Keratinocyte (primary cell): Measurements from ENCODE around the gene KLHL21. TPM values are rescaled to one million over a fixed set of nuclear protein-coding genes. Genes with fewer than 3 reads are reported as not detected.

Experiments
- DNase-seq: peaks from one replicate; pipeline ENCODE4 v3.0.0-alpha.2; 2011; ENCODE audit warnings: low read depth, missing footprints, low spot score
- FAIRE-seq: peaks from 2 replicates; lab custom pipeline; 2011; peaks lifted over from hg19 to GRCh38; lab: Jason Lieb, UNC
- H2AFZ ChIP-seq: 2 replicates; pipeline ENCODE4 v1.6.0; 2012; ENCODE audit warnings: low read length, control low read depth, inconsistent platforms; ENCODE audit not compliant: control insufficient read depth
- H3K27ac ChIP-seq: 2 replicates; pipeline ENCODE4 v1.5.1; 2011; ENCODE audit warnings: low read length; ENCODE audit not compliant: control insufficient read depth, insufficient read depth
- H3K27me3 ChIP-seq: 3 replicates; pipeline ENCODE4 v1.6.0; 2011; ENCODE audit warnings: low read length; ENCODE audit not compliant: control insufficient read depth, insufficient read depth; ENCODE audit errors: extremely low read depth
- H3K36me3 ChIP-seq, 2 experiments: 2 replicates in 1 of 2; 3 replicates in 1 of 2; pipeline ENCODE4 v1.5.1; 2011; ENCODE audit warnings: low read length in 2 of 2, mild to moderate bottlenecking in 1 of 2; ENCODE audit not compliant: control insufficient read depth in 2 of 2, insufficient read depth in 2 of 2; ENCODE audit errors: extremely low read depth in 1 of 2
- H3K4me1 ChIP-seq: 3 replicates; pipeline ENCODE4 v1.5.1; 2011; ENCODE audit warnings: low read length; ENCODE audit not compliant: control insufficient read depth, insufficient read depth; ENCODE audit errors: extremely low read depth
- H3K4me2 ChIP-seq: 3 replicates; pipeline ENCODE4 v1.6.0; 2011; ENCODE audit warnings: low read depth, low read length; ENCODE audit not compliant: control insufficient read depth, insufficient read depth; ENCODE audit errors: extremely low read depth
- H3K4me3 ChIP-seq, 3 experiments: fragments of 200-600 bp in 1 of 3; sonication (generic) in 1 of 3; 2 replicates in 2 of 3; 3 replicates in 1 of 3; pipeline ENCODE4 v1.5.1; 2011 to 2016; ENCODE audit warnings: low read length in 3 of 3, mild to moderate bottlenecking in 3 of 3, control low read depth in 2 of 3, inconsistent platforms in 1 of 3, low read depth in 1 of 3, mixed read lengths in 1 of 3, mixed run types in 1 of 3, moderate library complexity in 1 of 3; ENCODE audit not compliant: control insufficient read depth in 2 of 3, insufficient read depth in 2 of 3; ENCODE audit errors: extremely low read depth in 1 of 3
- H3K79me2 ChIP-seq: 2 replicates; pipeline ENCODE4 v1.6.0; 2012; ENCODE audit warnings: low read length; ENCODE audit not compliant: control insufficient read depth, insufficient read depth
- H3K9ac ChIP-seq: 3 replicates; pipeline ENCODE4 v1.6.0; 2011; ENCODE audit warnings: low read length; ENCODE audit not compliant: control insufficient read depth, insufficient read depth; ENCODE audit errors: extremely low read depth
- H3K9me1 ChIP-seq: 3 replicates; pipeline ENCODE4 v1.6.0; 2011; ENCODE audit warnings: low read length; ENCODE audit not compliant: control insufficient read depth, insufficient read depth; ENCODE audit errors: extremely low read depth
- H3K9me3 ChIP-seq: 2 replicates; pipeline ENCODE4 v1.5.1; 2012; ENCODE audit warnings: low read depth, low read length; ENCODE audit not compliant: control insufficient read depth
- H4K20me1 ChIP-seq: 3 replicates; pipeline ENCODE4 v1.6.0; 2011; ENCODE audit warnings: low read length; ENCODE audit not compliant: control insufficient read depth, insufficient read depth; ENCODE audit errors: extremely low read depth
- EZH2 ChIP-seq: IDR thresholded peaks from one replicate; pipeline ENCODE4 v1.6.1; 2012; ENCODE audit warnings: inconsistent platforms, mild to moderate bottlenecking, low read length, moderate library complexity
- dilution Hi-C: fragments of 300-500 bp; cut with MboI; formaldehyde crosslinking; loops from one replicate; pipeline ENCODE4 v1.7.0; 2020; ENCODE audit warnings: low sequenced_read_pairs; ENCODE audit not compliant: extremely low pct_ligation_motif_present
- polyA plus RNA-seq, 5 experiments: library from polyadenylated mRNA; depleted of rRNA in 3 of 5; stranded (reverse) in 3 of 5; stranded (forward) in 1 of 5; unstranded in 1 of 5; fragments of >200 nt; gene quantifications; 1 replicate in 1 of 5; 2 replicates in 3 of 5; 3 replicates in 1 of 5; pipeline versions ENCODE4 v1.2.1 to v1.2.3, GENCODE V29; 2011 to 2012; ENCODE audit warnings: missing spikeins in 2 of 5, low read depth in 1 of 5, low replicate concordance in 1 of 5
- TF ChIP-seq, protein P1 (sequence below), 3 experiments: IDR thresholded peaks in 1 of 3; conservative IDR thresholded peaks in 1 of 3; optimal IDR thresholded peaks in 1 of 3; 2 replicates in 2 of 3; 3 replicates in 1 of 3; pipeline versions ENCODE3 to v1.5.1; 2011; ENCODE audit warnings: low read length in 3 of 3, mild to moderate bottlenecking in 3 of 3, moderate library complexity in 2 of 3, control low read depth in 1 of 3, inconsistent platforms in 1 of 3; ENCODE audit not compliant: insufficient read depth in 2 of 3; ENCODE audit errors: extremely low read depth in 1 of 3

The KLHL21 gene
- polyA plus RNA-seq, 1 donor (not counting 4 experiments of a cell fraction or from before 2014, with no cell fraction given), result 24.8 TPM

DNA sequence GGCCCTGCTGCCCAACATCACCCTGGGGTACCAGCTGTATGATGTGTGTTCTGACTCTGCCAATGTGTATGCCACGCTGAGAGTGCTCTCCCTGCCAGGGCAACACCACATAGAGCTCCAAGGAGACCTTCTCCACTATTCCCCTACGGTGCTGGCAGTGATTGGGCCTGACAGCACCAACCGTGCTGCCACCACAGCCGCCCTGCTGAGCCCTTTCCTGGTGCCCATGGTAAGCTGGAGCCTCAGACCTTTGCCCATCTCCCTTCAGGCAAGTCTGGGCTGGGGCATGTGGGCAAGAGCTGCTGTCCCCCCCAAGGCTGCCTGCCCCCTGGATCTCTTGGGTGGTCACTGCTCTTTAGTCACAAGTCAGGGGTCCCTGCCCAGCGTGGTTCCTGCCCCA is 31.7 kb downstream of the KLHL21 start:
- H3K27me3 ChIP-seq, result peaks cover 8% of the 10 kb centered on the region
- H3K79me2 ChIP-seq, result no peaks in the 10 kb centered on the region
- no peak overlapping the region for H2AFZ ChIP-seq
- H3K9ac ChIP-seq, result no peak overlapping the region
- no peaks in the 10 kb centered on the region for H4K20me1 ChIP-seq
- H3K36me3 ChIP-seq, result no peaks in the 10 kb centered on the region
- TF ChIP-seq EZH2, result no peak
- TF ChIP-seq, protein P1, sequence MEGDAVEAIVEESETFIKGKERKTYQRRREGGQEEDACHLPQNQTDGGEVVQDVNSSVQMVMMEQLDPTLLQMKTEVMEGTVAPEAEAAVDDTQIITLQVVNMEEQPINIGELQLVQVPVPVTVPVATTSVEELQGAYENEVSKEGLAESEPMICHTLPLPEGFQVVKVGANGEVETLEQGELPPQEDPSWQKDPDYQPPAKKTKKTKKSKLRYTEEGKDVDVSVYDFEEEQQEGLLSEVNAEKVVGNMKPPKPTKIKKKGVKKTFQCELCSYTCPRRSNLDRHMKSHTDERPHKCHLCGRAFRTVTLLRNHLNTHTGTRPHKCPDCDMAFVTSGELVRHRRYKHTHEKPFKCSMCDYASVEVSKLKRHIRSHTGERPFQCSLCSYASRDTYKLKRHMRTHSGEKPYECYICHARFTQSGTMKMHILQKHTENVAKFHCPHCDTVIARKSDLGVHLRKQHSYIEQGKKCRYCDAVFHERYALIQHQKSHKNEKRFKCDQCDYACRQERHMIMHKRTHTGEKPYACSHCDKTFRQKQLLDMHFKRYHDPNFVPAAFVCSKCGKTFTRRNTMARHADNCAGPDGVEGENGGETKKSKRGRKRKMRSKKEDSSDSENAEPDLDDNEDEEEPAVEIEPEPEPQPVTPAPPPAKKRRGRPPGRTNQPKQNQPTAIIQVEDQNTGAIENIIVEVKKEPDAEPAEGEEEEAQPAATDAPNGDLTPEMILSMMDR (optimal IDR thresholded peaks at IDR 0.05 in 1 of 3, IDR thresholded peaks at IDR 0.05 in 1 of 3, conservative IDR thresholded peaks at IDR 0.05 in 1 of 3; ENCODE audit: extremely low read depth in 1 of 3, insufficient read depth in 2 of 3, low read length in 3 of 3), result no peak
- H3K4me2 ChIP-seq, result no peak overlapping the region
- H3K9me1 ChIP-seq, result no peaks in the 10 kb centered on the region
- no peak overlapping the region for H3K27ac ChIP-seq
- DNase-seq, result no peak
- no peak for FAIRE-seq
- H3K9me3 ChIP-seq, result no peaks in the 10 kb centered on the region
- no peak overlapping the region for H3K4me3 ChIP-seq
- H3K4me1 ChIP-seq, result no peaks in the 10 kb centered on the region
- dilution Hi-C loops, result no loop called here

DNA sequence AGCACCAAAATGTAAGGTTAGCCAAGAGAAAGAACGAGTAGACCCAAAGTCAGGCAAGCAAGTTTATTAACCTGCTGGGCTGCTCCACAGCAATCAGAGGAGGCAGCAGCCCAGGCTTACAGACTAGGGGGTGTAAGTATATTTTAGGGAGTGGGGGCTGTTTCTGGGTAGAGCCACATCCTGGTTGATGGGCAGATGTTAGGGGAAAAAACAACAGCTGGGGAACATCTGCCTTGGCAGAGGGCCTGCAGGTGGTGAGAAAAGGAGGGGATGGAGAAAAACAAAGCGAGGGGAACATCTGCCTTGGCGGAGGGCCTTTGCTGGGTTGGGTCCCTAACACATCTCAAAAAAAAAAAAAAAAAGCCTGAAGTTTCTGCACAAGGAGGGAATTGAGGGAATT is 32.6 kb downstream of the KLHL21 start:
- Histone ChIP-seq H4K20me1 (no peaks in the 10 kb centered on the region), H3K9me1 (no peaks in the 10 kb centered on the region), H3K4me1 (no peaks in the 10 kb centered on the region), H3K4me2 (no peak overlapping the region), H3K36me3 (no peaks in the 10 kb centered on the region), H3K79me2 (no peaks in the 10 kb centered on the region), H3K27ac (no peak overlapping the region), H3K9me3 (no peaks in the 10 kb centered on the region), H3K27me3 (peaks cover 11% of the 10 kb centered on the region), H3K4me3 (no peak overlapping the region), H2AFZ (no peak overlapping the region), H3K9ac (no peak overlapping the region)
- TF ChIP-seq, protein P1 (optimal IDR thresholded peaks at IDR 0.05 in 1 of 3, IDR thresholded peaks at IDR 0.05 in 1 of 3, conservative IDR thresholded peaks at IDR 0.05 in 1 of 3; ENCODE audit: extremely low read depth in 1 of 3, insufficient read depth in 2 of 3, low read length in 3 of 3), result no peak
- TF ChIP-seq EZH2, result no peak
- no peak for DNase-seq
- FAIRE-seq, result no peak
- dilution Hi-C loops, result no loop called here
